Measurements from ENCODE around the gene GNB3.
A peak's percentile ranks its signal among the peaks of the same experiment; 100 is the strongest.

GNB3 gene

DNA sequence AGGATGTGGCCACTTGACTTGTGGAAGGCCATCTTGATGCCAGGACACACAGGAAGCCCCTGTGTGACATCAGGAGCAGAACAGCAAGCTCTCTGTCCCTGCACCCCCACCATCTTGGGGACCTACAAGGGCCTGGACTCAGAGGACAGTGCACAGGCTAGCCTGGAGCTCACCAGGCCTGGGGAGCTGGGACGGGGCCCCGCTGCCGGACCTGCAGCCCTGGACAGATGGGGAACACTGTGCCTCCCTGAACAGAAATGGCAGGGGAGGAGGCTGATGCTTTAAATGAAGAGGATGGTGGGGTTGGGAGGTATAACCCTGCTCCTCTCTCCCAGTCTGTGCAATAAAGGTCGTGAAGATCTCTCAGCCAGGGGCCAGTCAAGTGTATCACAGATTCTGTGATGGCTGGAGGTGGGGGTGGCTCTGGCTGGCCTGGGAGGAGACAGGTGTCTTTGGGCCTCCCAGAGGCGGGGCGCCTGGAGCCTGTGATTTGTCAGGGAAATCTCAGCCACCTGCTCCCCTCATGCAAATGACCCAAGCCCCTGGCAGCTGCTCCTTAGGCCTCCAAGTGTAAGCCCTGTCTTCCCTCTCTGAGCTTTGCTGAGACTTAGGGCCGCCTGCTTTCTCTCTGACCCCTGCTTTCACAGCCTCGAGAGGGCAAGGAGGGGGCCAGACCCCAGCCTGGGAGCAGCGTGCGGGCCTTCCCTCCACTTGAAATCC, 1.1 kb upstream of the GNB3 start:
- no peak for DNase-seq

DNA sequence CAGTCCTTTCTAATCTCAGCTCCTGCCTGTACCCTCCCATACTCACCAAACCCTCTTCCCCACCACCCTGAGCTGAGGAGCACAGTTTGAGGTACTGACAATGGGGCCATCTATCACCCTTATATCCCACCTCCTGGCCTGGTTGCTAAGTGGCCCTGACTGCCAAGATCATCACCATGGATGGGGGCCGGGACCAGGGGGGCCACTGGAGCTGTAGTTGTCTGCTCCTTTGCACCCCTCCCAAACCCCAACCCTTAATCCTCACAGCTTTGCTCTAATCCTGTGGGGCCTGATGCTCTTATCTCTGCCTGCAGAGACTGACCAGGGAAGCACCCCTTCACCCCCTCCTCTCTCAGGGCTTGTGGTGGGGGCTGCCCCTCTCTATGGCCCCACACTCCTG, 395 bp upstream of the GNB3 start:
- DNase-seq, result no peak

DNA sequence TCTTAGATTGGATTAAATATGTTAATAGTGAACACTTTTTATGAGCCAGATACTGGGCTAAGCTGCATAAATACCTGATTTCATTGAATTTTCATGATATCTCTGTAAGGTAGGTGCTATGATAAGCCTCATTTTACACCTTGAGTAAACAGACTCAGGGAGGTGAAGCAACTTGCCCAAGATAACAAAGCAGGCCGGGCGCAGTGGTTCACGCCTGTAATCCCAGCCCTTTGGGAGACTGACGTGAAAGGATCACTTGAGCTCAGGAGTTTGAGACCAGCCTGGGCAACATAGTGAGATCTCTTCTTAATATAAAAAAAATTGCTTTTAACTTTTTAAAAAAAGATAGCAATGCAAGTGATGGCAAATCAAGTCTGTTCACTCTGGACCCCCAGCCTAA, 1.4 kb downstream of the GNB3 start:
- DNase-seq, result no peak

DNA sequence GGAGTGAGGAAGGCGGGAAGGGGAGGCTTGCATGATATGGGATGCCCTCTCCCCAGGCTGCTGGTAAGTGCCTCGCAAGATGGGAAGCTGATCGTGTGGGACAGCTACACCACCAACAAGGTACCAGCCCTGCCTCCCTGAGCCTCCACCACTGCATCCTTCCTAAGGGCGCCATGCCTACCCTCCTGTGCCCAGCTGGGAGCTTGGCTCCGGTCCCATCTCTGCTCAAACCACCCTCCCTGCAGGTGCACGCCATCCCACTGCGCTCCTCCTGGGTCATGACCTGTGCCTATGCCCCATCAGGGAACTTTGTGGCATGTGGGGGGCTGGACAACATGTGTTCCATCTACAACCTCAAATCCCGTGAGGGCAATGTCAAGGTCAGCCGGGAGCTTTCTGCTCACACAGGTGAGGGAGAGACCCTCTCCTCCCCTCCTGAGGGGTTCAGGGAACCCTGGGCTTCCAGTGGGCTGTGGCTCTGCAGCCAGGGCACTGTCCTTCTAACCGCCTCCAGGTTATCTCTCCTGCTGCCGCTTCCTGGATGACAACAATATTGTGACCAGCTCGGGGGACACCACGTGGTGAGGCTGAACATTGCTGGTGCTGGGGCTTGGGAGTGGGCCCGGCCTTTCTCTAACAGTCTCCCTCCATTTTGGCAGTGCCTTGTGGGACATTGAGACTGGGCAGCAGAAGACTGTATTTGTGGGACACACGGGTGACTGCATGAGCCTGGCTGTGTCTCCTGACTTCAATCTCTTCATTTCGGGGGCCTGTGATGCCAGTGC, 2.6 kb downstream of the GNB3 start:
- peak; percentile 62 for DNase-seq

DNA sequence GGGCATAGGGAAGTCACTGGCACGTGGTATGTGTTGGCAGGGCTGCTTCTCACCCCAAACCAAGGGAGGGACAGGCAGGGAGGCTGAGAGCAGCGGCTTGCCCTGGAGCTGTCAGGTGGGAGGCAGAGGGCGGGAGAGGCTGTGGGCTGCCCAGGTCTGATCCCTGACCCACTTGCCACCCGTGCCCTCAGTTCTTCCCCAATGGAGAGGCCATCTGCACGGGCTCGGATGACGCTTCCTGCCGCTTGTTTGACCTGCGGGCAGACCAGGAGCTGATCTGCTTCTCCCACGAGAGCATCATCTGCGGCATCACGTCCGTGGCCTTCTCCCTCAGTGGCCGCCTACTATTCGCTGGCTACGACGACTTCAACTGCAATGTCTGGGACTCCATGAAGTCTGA, 4.7 kb downstream of the GNB3 start:
- DNase-seq, result no peak

DNA sequence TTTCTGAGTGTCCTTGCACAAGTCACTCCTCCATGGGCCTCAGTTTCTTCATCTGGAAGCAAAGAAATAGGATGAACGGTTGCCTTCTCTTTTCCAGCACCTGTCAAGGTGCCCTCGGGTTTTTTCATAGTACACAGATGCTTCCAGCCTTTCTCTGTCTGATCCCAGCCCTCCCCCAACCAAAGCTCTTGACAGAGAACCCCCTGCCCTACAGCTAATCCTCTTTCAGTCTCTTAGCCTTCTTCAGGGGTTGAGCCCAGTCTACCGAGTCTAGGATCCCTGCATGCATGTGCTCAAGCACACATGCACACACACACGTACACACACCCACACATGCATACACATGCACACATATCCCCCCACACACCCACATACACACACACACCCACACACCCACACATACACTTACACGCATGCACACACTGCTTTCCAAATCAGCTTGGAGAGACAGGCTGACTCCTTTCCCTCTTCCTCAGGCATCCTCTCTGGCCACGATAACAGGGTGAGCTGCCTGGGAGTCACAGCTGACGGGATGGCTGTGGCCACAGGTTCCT, 5.7 kb downstream of the GNB3 start:
- DNase-seq, result no peak

DNA sequence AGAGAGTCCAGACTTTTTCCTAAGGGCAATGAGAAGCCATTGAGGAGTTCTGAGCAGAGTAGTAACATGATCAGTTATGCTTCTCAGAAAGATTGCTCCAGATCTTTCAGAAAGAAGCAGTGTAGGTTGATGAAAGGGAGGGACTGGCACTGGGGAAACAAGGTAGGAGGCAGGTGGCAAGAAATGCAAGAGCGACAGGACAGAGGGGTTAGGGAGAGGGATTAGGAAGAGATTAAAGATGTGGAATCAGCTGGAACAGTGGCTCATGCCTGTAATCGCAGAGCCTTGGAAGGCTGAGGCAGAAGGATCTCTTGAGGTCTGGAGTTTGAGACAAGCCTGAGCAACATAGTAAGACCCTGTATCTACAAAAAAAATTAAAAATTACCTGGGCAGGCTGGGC, 7.0 kb downstream of the GNB3 start:
- DNase-seq, result no peak

DNA sequence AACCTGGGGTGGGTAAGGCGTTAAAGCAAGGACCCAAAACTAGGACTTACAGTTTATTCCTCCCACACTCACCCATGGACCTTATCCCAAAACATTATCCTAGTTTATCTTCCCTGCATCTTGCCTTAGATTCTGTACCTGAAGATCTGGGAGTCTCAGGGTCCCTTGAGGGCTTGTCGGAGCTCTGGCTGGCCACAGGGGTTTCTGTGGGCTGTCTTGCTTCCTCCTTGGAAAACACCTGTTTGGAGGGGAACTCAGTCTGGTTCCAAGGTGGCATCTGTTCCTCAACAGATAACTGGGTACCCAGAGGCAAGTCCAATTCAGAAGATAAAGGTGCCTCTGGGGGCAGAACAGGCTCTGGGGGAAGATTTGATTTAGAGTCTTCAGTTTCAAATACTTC, 8.7 kb downstream of the GNB3 start:
- DNase-seq, result no peak

DNA sequence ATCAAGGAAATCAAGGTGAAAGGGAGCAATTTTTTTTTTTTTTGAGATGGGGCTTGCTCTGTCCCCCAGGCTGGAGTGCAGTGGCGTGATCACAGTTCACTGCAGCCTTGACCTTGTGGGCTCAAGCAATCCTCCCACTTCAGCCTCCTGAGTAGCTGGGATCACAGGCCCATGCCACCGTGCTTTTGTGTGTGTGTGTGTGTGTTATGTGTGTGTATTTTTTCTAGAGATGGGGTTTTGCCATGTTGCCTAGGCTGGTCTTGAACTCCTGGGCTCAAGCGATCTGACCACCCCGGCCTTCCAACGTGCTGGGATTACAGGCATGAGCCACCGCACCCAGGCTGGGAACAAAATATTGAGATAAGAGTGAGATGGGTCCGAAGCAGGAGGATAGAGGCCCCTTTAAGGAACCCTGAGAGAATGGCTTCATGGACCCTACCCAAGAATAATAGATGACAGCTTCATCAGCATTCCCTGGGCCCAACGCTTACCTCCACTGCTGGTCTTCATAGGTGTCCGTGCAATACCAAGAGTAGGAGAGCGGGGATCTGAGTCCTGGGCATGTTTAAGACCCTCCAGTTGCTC, 9.3 kb downstream of the GNB3 start:
- no peak for DNase-seq

DNA sequence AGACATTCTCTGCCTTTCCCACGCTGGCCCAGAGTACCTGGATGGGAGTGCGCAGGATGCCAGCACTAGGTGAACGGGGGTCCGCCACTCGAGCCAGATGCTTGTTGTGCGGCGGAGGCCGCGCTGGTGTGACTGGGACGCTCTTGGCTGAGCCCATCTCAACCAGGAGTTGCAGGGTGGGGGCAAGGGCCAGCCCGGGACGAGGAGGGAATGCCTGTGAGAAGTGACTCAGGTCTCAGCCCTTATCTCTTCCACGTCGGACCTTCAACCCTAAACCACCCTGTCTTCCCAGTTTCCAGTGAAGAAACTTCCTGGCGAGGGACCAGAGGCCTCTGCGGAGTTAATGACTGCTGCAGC, 10.0 kb downstream of the GNB3 start:
- DNase-seq, result no peak

DNA sequence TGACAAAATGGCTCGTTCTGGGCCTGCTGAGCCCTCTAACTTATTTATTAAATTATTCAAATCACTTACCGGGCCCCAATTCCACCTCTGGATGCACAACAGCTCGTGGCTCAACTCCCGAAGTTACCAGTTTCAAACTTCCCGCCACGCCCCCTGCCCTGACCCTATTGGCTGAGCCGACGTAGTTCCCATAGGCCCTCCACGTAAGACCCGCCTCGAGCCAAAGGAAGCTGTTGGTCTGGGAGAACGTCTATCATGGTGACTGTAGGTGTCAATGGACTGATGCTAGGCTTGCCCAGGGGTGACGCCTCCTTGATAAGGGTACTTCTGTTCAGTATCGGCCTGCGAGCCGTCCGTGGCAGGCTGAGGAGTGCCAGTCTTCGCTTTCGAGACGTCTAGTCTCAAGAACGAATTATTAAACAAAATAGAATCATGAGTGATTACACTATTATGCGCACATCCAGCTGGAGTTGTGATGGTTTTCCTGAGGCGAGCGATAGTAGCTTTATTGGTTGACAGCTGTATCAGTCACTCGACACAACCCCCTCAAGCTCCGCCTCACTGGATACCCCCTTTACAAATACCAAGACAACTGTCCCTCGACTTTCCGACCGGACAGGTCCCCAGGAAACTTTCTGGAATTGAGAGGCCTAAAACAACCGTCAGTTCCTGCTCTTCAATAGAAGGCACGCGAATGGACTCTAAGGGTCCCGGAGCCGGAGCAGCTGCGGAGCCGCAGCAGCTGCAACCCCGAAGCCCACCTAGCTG, 10.6 kb downstream of the GNB3 start, which contains the start of gene CDCA3:
CDCA3 (minus strand) TSS at position 134 of the 768 bp plus-strand sequence. CDS start 334 bp downstream, outside the sequence.
- DNase-seq, result peak; percentile 100

DNA sequence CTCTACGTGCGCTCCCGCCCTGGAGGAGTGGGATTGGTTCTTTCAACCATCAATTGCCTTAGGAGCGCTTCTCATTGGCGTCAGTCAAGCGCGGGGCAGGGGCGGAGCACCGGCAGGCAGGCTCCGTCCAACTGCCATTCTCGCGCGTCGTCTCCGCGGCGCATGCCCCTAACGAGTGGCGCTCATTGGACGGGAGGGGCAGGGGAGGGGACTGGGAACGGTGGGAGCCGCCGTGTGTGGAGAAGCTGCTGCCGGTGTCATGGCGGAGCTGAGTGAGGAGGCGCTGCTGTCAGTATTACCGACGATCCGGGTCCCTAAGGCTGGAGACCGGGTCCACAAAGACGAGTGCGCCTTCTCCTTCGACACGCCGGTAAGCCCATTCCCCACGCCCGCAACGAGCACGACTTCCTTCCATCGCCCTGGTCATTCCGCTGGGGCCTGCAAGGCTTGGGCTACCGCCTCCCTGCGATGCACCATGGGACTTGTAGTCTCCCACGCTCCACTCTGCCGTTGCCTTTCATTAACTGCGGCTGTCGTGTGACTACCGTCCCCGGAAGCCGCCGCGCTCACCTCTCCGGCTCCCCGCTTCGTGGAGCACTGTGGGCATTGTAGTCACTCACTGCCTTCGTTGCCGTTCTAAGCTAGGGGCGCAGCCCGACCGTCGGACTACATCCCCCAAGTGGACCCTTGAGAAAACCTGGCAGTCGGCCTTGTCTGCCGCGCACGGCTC, 11.4 kb downstream of the GNB3 start, which contains the start of gene USP5:
USP5 (plus strand) TSS at position 230 of the 730 bp plus-strand sequence; CDS start at position 260, 30 bp downstream.
- DNase-seq, result peak; percentile 100

DNA sequence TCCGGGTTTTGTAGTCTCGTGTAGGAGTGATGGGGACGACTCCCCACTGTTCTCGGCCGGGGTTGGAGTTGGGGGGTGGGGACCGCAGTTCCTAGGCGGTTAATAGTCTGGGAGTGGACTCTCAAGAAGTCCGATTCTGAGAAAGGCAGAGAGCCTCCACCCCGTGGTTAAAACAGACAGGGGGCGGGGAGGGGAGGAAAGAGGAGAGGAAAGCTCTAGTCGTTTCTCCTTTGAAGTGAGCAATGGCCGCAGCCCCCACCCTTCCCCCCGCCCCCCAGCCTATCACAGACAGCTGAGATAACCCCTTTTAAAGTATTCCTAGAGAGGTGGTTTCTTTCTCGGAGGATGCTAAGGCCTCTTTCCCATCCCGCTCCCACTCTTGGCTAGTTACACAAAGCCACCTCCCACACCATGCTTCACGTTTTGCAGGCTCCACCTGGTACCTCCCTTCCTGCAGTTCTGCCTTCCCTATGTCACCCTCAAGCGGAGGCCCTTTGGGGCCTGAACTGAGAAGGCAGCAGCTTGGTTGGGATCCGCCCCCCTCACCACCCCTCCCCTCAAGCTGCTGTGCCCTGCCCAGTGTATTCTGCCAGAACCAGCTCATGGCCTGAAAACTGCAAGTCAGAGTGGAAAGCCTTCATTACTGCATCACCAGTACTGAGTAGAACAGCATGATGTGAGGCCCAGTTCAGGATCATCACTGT, 12.1 kb downstream of the GNB3 start:
- DNase-seq, result peak; percentile 86

DNA sequence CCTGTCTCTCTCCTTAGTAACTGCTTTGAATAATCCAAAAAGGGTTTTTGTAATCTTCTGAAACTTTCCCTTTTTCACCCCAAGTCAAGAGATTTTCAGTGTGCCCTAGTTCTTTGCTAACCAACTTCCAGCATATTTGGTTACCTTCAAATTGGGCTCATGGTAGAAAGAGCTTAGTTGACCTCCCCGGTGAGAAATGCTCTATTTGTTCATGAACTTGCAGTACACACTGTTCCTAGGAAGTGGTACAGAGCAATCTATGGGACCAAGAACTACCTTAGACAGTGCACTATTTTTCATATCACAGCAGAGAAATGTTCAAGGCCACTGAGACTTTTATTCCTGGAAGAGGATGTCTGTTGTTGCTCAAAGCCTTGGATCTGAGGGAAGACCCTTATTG, 12.9 kb downstream of the GNB3 start:
- DNase-seq, result no peak

DNA sequence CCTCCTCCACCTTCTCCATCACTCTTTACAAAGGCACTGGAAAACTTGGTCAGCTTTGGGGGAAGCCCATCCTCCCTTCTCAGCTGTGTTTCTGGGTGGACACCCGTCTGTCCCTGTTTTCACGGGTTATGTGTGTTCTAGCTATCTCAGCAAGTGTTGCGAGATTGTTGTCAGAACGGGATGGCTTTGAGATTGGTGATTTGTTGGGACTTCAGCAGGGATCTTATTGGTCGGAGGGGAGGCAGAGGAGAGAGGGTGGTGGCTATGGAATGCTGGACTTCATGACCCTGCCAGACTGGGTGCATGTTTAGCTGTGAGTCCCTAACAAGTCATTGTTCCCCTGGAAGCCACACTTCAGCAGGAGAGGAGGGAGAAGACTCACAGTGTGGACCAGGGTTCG, 13.3 kb downstream of the GNB3 start:
- no peak for DNase-seq

DNA sequence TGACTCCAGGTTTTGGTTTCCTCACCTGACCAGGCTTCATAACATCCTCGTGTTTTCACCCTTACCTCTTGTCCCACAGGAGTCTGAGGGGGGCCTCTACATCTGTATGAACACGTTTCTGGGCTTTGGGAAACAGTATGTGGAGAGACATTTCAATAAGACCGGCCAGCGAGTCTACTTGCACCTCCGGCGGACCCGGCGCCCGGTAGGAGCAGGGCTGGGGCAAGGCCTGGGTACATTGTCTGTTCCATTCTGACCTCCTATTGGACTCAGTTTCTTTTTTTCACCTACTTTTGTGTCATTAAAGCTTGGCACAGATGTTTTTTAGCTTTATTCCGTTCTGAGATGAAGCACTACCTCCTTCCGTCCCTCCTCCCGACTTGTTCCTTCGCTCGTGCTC, 14.6 kb downstream of the GNB3 start:
- DNase-seq, result no peak

DNA sequence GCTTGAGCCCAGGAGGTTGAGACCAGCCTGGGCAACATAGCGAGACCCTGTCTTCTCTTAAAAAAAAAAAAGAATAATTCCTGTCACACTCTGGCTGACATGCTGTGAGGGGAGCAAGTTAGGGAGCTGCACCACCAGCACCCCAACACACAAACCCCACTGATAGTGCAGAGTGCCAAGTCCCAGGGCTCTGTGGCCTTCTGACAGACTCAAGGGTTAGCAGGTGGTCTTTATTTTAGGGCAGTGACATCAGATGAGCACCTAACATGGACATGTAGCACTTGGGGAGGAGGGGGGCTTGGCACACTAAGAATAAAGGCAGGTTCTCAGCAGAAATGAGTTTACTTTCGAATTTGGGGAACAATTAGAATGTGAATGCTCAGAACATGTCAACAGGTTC, 18.1 kb downstream of the GNB3 start:
- no peak for DNase-seq

DNA sequence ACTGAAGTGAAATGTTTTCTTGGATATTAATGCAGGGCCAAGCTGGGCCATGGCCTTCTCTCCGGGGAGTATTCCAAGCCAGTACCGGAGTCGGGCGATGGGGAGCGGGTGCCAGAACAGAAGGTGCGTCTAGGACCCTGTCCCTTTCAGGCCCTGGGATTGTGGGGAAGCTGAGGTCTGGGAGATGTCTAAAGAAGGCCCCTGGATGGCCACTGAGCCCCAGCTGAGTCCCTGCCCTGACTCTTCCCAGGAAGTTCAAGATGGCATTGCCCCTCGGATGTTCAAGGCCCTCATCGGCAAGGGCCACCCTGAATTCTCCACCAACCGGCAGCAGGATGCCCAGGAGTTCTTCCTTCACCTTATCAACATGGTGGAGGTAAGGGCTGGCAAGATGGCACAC, 19.4 kb downstream of the GNB3 start:
- no peak for DNase-seq

DNA sequence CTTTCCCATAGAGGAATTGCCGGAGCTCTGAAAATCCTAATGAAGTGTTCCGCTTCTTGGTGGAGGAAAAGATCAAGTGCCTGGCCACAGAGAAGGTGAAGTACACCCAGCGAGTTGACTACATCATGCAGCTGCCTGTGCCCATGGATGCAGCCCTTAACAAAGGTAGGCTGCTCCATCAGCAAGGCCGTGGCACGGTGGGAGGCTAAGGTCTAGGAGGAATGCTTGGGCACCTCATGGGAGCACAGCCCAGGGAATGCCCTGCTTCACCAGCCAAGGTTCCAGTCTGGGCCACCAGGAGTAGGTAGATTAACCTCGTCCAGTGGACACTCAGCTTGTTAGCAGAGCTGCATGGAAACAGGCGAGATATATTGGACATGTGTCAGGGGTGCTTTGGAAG, 20.2 kb downstream of the GNB3 start:
- no peak for DNase-seq

DNA sequence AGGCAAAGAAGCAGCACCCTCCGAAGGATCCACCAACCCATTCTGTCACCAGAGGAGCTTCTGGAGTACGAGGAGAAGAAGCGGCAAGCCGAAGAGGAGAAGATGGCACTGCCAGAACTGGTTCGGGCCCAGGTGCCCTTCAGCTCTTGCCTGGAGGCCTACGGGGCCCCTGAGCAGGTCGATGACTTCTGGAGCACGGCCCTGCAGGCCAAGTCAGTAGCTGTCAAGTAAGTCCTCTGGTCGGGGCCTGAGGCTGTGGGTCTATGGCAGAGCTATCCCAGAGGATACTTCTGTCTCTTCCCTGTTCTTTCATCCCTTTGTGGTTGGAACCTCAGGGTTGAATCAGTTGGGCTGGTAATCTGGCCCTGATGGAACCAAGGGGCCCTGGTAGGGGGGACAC, 20.7 kb downstream of the GNB3 start:
- no peak for DNase-seq

DNA sequence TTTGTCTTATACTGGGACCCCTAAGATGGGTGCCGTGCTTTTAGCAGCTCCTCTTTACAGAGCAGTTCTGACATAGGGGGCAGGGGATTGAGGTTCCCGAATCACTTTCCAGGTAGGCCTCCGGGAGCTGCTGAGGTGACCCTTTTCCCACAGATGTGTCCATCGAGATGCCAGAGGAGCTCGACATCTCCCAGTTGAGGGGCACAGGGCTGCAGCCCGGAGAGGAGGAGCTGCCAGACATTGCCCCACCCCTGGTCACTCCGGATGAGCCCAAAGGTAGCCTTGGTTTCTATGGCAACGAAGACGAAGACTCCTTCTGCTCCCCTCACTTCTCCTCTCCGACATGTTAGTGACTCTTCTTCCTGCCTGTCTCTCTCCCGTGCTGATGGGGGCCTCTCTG, 22.3 kb downstream of the GNB3 start:
- DNase-seq, result no peak

Measured in hematopoietic multipotent progenitor cell treated with erythropoietin and hydrocortisone succinate and interleukin-3 and kit ligand, for 8 days (in vitro differentiated cells).